ENCODE measurements around the gene ADAM22. TPM values are rescaled to one million over a fixed set of nuclear protein-coding genes. Genes with fewer than 3 reads are reported as not detected.

Gene ADAM22, protein sequence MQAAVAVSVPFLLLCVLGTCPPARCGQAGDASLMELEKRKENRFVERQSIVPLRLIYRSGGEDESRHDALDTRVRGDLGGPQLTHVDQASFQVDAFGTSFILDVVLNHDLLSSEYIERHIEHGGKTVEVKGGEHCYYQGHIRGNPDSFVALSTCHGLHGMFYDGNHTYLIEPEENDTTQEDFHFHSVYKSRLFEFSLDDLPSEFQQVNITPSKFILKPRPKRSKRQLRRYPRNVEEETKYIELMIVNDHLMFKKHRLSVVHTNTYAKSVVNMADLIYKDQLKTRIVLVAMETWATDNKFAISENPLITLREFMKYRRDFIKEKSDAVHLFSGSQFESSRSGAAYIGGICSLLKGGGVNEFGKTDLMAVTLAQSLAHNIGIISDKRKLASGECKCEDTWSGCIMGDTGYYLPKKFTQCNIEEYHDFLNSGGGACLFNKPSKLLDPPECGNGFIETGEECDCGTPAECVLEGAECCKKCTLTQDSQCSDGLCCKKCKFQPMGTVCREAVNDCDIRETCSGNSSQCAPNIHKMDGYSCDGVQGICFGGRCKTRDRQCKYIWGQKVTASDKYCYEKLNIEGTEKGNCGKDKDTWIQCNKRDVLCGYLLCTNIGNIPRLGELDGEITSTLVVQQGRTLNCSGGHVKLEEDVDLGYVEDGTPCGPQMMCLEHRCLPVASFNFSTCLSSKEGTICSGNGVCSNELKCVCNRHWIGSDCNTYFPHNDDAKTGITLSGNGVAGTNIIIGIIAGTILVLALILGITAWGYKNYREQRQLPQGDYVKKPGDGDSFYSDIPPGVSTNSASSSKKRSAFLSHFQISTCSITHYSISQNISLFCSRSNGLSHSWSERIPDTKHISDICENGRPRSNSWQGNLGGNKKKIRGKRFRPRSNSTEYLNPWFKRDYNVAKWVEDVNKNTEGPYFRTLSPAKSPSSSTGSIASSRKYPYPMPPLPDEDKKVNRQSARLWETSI
- total RNA-seq (1 to 10 TPM; 4.4 TPM), polyA plus RNA-seq (ENCODE audit: insufficient read depth, low read depth, low replicate concordance) (2.9 TPM)
- long read RNA-seq, donor 1, result 0 reads
- long read RNA-seq, donor 2, partial matches to known transcripts, result 0 of 1 reads
- long read RNA-seq, donor 2, other reads (novel, unspliced or antisense), result 0 of 1 reads

- 1% methylated on average over 30 to 66 of the region's 70 CpGs for WGBS, 2 donors
- Histone ChIP-seq H3K9me3 (no peaks in the 10 kb centered on the region), H3K4me3 (peak within 1 kb of the TSS; percentile 68 to 74), H3K4me1 (peaks cover 4% of the 10 kb centered on the region), H3K27ac (no peak within 1 kb of the TSS), H3K36me3 (ENCODE audit: low read depth, missing control alignments) (no peaks in the 10 kb centered on the region), H3K27me3 (no peaks in the 10 kb centered on the region)
- TF ChIP-seq POLR2A (IDR thresholded peaks at IDR 0.05), result no peak
- TF ChIP-seq, protein P1, sequence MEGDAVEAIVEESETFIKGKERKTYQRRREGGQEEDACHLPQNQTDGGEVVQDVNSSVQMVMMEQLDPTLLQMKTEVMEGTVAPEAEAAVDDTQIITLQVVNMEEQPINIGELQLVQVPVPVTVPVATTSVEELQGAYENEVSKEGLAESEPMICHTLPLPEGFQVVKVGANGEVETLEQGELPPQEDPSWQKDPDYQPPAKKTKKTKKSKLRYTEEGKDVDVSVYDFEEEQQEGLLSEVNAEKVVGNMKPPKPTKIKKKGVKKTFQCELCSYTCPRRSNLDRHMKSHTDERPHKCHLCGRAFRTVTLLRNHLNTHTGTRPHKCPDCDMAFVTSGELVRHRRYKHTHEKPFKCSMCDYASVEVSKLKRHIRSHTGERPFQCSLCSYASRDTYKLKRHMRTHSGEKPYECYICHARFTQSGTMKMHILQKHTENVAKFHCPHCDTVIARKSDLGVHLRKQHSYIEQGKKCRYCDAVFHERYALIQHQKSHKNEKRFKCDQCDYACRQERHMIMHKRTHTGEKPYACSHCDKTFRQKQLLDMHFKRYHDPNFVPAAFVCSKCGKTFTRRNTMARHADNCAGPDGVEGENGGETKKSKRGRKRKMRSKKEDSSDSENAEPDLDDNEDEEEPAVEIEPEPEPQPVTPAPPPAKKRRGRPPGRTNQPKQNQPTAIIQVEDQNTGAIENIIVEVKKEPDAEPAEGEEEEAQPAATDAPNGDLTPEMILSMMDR (IDR thresholded peaks at IDR 0.05), result no peak
- intact Hi-C loops (cut with DNase I; ENCODE audit: low total_unique reads), result no loop called here
- DNase-seq, result peak; percentile 91
These were observed at the start of gene ADAM22 for GRCh38 chr7:87933953-87934698. ADAM22 (plus strand) TSS chr7:87934251; CDS start chr7:87934466, 215 bp downstream.

DNA sequence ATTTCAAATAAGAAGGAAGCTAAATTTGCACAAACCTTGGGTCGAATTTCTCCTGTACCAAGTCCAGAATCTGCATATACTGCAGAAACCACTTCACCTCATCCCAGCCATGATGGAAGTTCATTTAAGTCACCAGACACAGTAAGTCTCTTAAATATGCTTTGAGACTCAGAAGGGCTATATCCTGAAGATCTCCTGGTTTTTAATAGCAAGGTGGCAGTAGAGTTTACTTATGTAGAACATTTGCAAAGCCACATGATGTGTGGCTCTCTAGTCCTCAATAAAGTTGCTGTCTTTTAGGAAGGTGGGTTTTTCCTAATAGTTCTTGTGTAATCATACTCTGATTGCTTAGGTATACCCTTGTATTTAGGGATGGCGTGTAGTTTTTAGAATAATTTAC is 49.0 kb upstream of the ADAM22 start:
- no peaks in the 10 kb centered on the region for H3K27me3 ChIP-seq
- no peaks in the 10 kb centered on the region for H3K4me1 ChIP-seq
- no peaks in the 10 kb centered on the region for H3K9me3 ChIP-seq
- no peak for DNase-seq
- intact Hi-C loops (cut with DNase I; ENCODE audit: low total_unique reads), result no loop called here
- TF ChIP-seq POLR2A (IDR thresholded peaks at IDR 0.05), result no peak
- TF ChIP-seq, protein P1 (IDR thresholded peaks at IDR 0.05), result no peak
- no peaks in the 10 kb centered on the region for H3K36me3 ChIP-seq (ENCODE audit: low read depth, missing control alignments)
- 76 to 89% methylated on average over 2 of the region's 2 CpGs for whole genome bisulfite sequencing, 2 donors
- H3K4me3 ChIP-seq, result no peak overlapping the region
- no peak overlapping the region for H3K27ac ChIP-seq

DNA sequence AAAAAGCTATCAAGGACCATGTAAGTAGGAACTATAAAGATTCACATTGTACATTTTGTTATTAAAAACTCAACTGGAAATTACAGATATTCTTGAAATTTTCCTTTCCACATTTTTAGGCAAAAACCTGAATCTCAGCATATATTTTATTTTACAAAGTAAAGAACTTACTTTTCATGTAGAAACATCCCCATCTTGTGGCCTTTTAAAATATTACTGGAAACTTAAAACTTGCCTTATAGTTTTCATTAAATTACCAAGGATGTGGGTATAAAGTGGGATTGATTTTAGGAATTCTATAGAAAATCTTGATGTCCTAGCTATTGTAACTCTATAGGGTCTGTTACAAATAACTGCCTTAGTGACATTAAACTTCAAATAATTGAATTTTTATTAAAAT is 47.2 kb upstream of the ADAM22 start:
- H3K27me3 ChIP-seq, result no peaks in the 10 kb centered on the region
- H3K36me3 ChIP-seq (ENCODE audit: low read depth, missing control alignments), result no peaks in the 10 kb centered on the region
- no peak overlapping the region for H3K27ac ChIP-seq
- TF ChIP-seq, protein P1 (IDR thresholded peaks at IDR 0.05), result peak in 2 of 3 experiments; percentile 12 to 51
- no peak for TF ChIP-seq POLR2A (IDR thresholded peaks at IDR 0.05)
- no peak overlapping the region for H3K4me3 ChIP-seq
- intact Hi-C loops (cut with DNase I; ENCODE audit: low total_unique reads), result no loop called here
- no peaks in the 10 kb centered on the region for H3K9me3 ChIP-seq
- H3K4me1 ChIP-seq, result no peaks in the 10 kb centered on the region
- no peak for DNase-seq

- no peaks in the 10 kb centered on the region for H3K36me3 ChIP-seq (ENCODE audit: low read depth, missing control alignments)
- H3K4me3 ChIP-seq, result no peak overlapping the region
- H3K27me3 ChIP-seq, result no peaks in the 10 kb centered on the region
- H3K9me3 ChIP-seq, result no peaks in the 10 kb centered on the region
- no peaks in the 10 kb centered on the region for H3K4me1 ChIP-seq
- no peak for DNase-seq
- H3K27ac ChIP-seq, result no peak overlapping the region
- intact Hi-C loops (cut with DNase I; ENCODE audit: low total_unique reads), result no loop called here
- TF ChIP-seq, protein P1 (IDR thresholded peaks at IDR 0.05), result no peak
- no peak for TF ChIP-seq POLR2A (IDR thresholded peaks at IDR 0.05)
- WGBS, 2 donors, result 94% methylated on average over 2 of the region's 2 CpGs
These were observed 38.7 kb upstream of the ADAM22 start for GRCh38 chr7:87895363-87895762.
